Gastrocnemius medialis (tissue), 4 donors: ENCODE data around the gene CHSY1.

ENCODE experiments used
- CTCF ChIP-seq, 5 experiments: fragments of 450-650 bp in 3 of 5; fragments of 200-600 bp in 2 of 5; sonication (generic) in 2 of 5; IDR thresholded peaks in 4 of 5; conservative IDR thresholded peaks in 1 of 5; 1 replicate in 4 of 5; 2 replicates in 1 of 5; pipeline ENCODE4 v1.5.1; 2016 to 2019; ENCODE audit warnings: antibody characterized with exemption in 5 of 5, mild to moderate bottlenecking in 3 of 5, moderate library complexity in 3 of 5
- POLR2A ChIP-seq, 2 donors: fragments of 450-650 bp; IDR thresholded peaks; one replicate each; pipeline ENCODE4 v1.6.1; 2017; ENCODE audit warnings: antibody characterized with exemption in 2 of 2, mild to moderate bottlenecking in 2 of 2, moderate library complexity in 2 of 2

- TF ChIP-seq POLR2A (IDR thresholded peaks at IDR 0.05) (no peak), CTCF (IDR thresholded peaks at IDR 0.05 in 4 of 5, conservative IDR thresholded peaks at IDR 0.05 in 1 of 5) (no peak)
Observed at GRCh38 chr15:101148881-101149664, 102.8 kb downstream of the CHSY1 start.
